HUDEP-2 (cell line): ENCODE data around the gene ADCY1.
"Not testable (repeated sequence)": the region's sequence is repeated elsewhere in the genome, so short reads cannot be mapped to it uniquely, and the experiment has no call there.

Experiments
- DNase-seq, 76 experiments: peaks; one replicate each; lab custom pipeline; 2025; ENCODE audit not compliant: unreplicated experiment in 76 of 76; lab: John Stamatoyannopoulos, UW

ADCY1 gene

DNA sequence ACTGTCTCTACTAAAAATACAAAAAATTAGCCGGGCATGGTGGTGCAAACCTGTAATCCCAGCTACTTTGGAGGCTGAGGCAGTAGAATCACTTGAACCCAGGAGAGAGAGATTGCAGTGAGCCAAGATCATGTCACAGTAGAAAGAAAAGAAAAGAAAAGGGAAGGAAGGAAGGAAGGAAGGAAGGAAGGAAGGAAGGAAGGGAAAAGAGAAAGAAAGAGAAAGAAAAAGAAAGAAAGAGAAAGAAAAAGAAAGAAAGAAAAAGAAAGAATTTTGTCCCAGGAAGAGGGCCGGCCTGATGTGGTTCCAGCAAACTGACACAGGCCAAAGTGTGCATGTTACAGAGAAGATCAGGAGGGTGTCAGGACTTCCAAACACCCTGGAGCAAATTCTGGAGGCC, 151.1 kb downstream of the ADCY1 start:
- not testable (repeated sequence) for DNase-seq

DNA sequence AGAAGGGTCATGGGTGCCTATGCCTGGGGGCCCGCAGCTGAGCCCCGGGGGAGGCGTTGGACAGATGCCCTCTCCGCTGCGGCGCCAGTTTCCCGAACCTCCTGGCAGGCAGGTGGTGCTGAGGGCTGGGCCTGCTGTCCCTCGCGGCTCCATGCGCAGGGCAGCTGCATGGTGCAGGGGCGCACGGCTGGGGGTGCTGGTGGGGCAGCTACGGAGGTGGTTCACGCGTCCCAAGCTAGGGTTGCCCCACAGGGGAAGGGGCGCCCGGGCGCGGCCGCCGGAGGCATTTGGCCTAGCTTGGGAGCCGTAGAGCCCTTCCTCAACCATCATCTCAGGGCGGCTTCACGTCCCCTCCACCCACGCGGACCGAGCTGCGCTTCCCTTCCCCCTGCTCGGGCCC, 152.7 kb downstream of the ADCY1 start:
- DNase-seq, result no peak

DNA sequence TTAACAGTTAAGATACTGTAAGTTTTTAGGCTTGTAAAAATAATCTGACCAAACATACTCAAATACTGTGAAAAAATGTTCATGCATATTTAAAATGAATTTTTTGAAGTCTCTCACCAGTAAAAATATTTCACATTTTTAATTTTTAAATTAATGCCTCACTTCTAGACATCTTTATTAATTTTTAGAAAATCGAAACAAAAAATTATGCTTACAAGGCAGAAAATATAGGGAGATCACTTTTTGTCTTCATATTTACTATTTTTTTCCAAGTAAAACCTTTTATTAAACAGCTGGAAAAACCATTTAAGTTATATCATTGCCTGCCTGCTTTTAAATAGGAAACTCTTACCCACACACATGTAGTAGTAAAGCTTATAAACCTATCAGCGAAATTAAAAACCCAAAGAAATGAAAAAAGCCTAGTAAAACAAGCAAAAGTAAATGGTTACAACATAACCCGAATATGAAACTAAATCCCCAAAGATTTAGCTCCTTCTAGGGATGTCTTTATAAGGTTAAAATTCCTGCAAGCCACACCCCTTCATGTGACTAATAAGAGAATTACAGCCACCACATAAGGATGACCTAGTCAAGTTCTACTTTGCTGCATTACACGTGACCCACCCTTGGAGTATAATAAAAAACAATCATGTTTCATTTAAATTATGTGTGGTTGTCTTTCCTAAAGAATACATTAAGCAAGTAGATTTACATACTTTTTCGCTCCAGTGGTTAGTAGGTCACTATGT, 157.7 kb downstream of the ADCY1 start:
- not testable (repeated sequence) for DNase-seq

DNA sequence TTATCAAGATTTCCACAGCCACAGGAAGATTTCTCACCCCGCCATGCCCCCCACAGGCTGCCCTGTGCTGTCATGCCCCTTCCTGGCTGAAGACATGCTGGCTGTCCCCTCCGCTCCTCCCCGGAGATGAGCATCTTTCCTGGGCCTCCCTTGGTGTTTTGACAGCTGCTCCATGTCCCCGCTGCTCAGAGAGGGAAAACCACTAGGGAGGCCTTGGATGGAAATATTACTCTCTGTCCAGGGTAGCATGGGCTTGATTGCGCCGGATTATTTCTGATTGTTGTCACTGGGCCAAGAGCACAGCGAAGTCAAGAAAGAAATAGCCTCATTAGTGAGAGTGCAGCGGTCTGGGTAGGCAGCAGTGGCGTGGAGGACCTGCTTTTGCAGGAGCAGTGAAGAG, 164.8 kb downstream of the ADCY1 start:
- DNase-seq, result not testable (repeated sequence)

DNA sequence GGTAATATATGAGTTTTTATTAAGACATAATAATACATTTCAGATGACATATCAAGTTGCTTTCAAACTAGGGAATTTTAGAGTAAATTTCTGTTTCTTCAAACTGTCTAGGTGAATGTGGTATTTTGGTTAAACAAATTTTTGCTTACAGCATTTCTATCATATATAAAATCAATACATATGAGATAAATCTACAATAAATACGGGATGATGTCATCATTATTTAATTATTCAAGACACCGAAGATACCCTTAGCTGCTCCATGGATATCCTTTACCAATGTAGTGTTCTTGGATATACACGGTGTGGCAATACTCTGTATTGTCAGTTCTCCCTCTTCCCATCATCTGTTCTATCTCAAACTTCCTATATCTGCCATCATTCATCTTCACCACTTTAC, 166.4 kb downstream of the ADCY1 start:
- DNase-seq, result not testable (repeated sequence)

DNA sequence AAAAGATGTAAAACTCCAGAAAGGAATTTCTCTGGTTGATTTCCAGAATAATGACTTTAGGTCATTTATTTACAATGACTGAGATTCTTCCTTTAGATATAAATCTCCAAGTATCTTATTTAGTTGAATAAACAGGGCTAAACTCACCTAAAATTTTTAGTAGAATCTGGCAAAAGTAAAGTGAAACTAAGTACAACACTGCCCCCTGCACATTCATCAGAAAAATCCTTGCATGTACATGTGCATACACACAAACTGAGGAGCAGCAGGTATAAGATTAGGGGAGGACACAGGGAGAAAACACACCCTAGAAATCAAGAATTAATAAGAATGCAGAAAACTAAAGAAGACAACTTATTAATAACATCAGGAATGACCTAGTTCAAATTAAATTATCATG, 174.8 kb downstream of the ADCY1 start:
- DNase-seq, result not testable (repeated sequence)

DNA sequence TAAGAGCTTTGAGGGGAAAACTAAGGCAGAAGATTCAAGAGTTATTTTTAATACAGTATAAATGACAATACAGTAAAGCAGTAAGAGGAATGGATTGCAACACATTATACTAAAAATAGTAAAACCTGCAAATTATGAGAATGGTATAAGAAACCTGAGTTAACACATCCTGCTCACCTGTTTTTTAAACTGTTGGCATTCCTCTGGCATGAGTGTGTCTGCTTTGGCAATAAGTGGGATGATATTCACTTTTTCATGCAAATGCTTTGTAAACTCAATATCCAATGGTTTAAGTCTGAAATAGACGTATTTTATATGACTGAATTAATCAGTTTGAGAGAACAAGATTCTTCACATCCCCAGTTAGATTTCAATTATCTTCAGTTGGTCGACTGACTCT, 177.2 kb downstream of the ADCY1 start:
- not testable (repeated sequence) for DNase-seq

DNA sequence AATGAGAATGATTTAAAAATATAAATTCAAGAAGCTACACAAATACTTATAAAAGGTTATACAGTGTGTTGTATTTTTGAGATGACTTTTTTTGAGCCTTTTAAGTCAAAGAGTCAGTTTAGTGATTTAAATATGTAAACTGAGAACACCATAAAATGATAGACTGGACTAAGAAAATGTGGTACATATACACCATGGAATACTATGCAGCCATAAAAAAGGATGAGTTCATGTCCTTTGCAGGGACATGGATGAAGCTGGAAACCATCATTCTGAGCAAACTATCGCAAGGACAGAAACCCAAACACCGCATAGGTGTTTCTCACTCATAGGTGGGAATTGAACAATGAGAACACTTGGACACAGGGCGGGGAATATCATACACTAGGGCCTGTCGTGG, 182.2 kb downstream of the ADCY1 start:
- not testable (repeated sequence) for DNase-seq

DNA sequence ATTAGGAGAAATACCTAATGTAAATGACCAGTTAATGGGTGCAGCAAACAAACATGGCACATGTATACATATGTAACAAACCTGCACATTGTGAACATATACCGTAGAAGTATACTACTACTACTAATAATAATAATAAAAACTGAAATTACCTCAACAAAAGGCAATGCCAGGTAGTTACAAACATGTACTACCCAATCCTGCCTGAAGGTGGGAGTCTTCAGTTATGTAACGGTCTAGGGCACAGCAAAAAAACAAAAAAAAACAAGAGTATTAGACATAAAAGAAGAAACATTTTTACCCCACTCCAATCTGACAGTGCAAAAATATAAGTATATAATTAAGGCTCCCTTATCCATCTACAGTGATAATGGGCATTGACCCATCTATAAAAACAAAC, 182.6 kb downstream of the ADCY1 start:
- DNase-seq, result peak in 2 of 76 experiments; percentile 4 to 19

DNA sequence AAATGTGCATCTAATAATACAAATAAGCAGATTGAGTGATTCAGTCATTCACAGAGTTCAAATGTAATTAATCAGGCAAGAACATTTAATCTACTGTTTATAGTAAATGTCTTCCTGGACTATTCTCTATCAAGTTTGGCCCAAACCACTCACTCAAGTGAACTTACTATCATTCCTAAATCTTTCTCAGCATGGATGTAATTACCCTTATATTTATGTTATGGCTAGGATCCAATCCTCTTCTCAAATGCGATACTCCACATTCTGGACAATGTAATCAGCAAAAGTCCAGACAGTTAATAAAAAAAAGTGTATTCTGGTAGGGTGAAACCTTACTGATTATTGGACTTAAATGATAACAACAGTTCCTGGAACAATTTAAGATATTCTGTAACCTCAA, 185.3 kb downstream of the ADCY1 start:
- peak in 1 of 76 experiments; percentile 8 for DNase-seq

DNA sequence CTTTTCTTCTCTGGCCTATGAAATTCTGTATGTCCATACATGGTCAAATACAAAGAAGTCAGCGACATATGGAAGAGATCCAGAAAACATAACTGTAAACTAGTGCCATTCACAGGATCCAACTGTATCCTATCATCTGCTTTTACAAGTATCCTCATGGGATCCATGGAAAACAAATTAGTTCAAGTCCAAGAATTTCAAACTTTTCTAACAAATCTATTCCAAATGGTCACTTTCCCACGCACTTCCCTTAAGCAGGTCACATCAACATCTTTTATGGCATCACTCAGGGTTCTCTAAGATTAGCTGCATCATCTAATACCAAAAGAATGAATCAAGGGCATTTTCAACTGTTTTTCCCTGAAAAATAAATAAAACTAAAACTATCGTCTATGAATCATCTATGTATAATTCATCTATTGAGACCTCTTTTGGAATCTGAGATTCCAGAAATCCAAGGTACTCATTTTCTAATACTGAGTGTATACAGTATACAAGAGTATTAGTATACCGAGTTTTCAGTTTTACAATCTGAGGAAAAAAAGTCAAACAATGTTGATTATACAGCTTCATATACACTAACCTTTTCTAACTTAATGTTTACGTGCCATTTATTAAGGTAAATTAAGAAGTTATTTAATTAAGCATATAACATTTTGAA, 187.5 kb downstream of the ADCY1 start:
- DNase-seq, result not testable (repeated sequence)

DNA sequence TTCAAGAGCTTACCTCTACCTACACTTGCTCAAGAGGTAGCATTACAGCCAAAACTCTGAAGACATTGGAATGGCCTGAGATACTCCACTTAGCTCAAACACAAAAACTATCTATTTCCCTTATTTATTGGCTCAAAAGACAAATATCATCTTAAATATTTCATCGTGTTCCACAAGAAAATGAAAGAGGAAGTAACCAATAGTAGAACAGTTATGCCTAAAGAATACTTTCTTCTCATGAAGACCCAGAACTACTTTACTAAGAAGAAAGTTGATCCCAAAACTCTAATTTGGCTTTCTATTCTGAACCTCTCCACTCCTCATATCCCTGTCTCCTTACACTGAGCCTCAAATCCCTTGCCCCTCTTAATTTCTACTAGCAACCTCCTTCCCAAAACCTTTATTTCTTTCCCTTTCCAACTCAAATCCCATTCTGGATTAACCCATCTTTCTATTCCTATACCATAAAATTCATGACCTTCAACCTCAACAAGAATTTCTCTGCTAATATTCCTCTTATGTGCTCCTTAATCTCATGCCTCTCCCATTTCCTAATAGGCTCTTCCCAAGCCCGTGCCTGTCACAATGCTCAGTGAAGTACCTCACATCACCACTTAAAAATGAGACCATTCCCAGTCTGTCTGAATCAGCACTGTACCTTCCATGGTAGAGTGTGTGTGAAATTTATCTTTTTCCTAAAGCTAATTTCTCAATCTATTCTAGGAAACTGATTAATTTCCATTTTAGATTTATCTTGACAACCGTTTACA, 188.2 kb downstream of the ADCY1 start:
- DNase-seq, result not testable (repeated sequence)

DNA sequence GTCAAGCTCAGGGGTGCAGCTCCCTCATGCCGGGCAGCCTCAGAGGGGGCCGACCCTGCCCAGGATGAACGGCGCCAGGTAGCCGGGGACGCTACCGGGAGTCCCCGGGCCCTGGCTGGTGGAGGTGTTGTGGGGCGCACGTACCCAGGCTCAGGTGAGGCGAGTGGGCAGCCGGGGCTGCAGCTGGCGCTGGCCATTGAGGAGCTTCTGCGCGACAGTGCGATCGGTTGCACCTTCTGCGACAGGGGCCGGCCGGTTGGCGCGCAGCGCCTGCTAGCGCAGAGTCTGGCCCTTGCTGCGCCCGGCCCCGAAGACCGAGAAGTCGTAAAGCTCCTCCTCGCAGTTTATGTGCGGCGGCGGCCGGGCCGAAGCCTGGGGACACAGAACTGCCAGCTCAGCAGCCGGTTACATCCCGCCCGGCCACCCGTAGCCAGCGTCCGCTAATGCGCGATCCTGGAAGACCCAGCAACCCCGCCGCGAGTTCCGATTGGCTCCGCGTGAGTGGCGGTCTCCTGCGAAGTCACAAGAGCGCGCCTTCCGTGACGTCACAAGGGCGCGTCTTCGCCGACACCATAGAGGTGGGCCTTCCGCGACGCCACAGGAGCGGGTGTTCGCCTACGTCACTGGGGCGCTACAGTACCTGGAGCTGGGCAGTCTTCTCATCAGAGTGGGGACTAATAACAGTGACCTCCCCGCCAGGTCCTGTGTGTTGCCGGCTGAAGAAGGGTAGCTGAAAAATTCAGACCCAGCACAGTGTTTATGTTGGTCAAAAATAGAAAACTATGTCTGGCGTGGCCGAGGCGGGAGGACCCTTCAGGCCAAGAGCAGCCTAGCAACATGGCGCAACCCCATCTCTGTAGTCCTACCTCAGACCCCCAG, 194.6 kb downstream of the ADCY1 start:
- DNase-seq, result peak; percentile 7 to 96 (median 91)

DNA sequence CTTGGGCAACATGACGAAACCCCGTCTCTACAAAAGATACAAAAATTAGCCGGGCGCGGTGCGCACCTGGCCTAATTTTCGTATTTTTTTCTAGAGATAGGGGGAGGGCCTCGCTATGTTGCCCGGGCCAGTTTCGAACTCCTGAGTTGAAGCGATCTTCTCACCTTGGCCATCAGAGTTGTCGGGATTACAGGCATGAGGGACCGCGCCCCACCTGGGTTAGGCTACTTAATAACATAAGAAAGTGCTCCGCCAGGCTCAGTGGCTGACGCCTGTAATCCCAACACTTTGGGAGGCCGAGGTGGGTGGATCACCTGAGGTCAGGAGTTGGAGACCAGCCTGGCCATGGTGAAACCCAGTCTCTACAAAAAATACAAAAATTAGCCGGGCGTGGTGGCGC, 195.5 kb downstream of the ADCY1 start:
- DNase-seq, result not testable (repeated sequence)
